Activated CD8-positive, alpha-beta memory T cell treated with anti-CD3 and anti-CD28 coated beads for 24 hours (primary cell): ENCODE data around the gene DNAH3.
A peak's percentile ranks its signal among the peaks of the same experiment; 100 is the strongest.

Experiments
- DNase-seq: peaks from one replicate; pipeline ENCODE4 v3.0.0-alpha.2; 2020

The DNAH3 gene

DNA sequence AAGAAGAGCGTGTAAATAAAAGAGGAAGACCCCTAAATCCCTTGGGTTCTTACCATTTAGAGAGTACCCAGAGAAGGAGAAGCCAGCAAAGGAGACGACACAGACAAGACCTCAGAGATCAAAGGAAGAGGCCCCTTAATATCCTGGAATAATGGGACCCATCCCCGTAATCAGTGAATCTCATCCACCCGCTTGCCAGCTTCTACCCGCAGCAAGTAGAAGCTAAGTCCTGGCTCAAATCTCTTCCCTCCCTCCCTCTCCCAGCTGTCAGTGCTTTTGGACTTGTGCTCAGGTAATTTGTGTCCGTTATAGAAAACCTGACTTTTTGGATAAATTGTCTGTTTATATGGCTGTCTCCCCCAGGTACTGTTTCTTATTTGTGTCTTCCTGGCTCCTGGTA, 248.2 kb downstream of the DNAH3 start:
- no peak for DNase-seq

DNA sequence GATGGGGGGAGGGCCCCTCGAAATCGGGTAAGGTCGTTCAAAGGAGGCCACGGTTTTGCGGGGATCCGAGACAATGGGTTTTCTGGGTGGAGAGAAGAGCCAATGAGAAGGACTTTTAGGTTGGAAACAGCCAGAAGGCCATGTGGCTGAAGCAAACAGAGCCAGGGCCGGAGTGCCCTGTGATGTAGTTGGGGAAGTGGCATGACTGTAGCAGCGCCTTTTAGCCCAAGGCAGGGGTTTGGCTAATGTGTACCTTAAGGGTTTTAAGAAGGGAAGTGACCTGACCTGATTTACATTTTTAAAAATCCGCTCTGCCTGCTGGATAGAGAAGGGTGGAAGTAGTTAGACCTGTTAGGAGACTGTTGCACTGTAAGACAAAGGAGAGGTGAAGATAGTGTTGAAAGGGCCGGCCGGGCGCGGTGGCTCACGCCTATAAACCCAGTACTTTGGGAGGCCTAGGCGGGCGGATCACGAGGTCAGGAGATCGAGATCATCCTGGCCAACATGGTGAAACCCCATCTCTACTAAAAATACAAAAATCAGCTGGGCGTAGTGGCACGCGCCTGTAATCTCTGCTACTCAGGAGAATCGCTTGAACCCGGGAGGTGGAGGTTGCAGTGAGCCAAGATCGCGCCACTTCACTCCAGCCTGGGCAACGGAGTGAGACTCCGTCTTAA, 249.1 kb downstream of the DNAH3 start:
- DNase-seq, result peak; percentile 68

DNA sequence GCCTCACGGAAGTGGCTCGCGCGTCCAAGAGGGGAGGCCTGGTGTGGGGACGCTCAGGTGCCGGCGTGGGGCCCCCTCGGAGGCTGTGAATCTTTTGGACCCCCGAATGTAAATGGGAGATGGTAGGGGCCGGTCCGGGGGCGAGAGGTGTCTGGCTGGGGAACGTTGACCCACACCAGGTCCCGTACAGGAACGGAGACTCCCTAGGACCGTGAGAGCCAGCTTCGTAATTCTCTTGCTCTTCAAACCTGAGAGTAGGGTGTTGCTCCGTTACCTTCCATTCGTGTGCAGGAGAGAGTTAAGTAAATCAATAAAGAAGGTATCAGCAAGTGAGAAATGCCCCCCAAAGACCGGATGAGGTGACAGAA, 249.6 kb downstream of the DNAH3 start:
- DNase-seq, result no peak

DNA sequence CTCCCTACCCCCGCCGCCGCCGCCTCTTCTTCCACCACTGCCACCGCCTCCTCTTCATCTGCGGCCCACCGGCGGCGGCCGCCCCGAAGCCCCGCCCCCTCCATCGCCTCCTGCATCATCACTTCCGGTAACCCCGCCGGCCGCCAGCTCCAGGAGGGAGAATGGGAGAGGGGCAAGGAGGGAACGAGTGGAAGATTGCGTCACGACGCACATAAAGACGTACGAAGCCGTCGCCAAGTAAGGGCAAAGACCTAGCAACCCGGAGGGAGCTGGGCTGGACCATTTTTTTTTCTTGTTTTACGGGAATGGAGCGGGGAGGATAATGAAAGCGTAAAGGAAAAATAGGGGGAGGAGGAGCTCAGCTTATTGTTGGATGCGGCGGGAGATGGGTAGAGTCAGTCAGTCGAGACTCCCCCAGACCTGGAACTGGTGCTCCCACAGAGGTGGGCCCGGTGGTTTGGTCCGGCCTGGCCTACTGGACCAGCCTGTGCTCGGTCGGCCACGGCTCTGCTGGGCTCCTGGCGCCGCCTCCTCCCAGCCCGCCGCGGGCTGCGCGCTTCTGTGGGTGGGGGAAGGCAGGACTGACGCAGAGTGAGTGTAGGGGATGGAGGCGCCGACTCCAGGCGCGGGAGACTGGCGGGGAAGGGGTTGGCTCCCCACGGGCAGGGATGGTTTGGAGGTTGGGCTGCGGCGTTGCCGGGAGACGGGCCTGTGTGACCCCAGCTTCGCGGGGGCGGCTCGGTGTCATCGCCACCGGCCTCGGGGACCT, 250.2 kb downstream of the DNAH3 start, which contains the start of the genes DCUN1D3 and LYRM1:
DCUN1D3 (minus strand) TSS at position 60 of the 769 bp plus-strand sequence. CDS start 37,820 bp downstream, outside the sequence.
LYRM1 (plus strand) TSS at position 473 of the 769 bp plus-strand sequence. CDS start 14,785 bp downstream, outside the sequence.
- DNase-seq, result peak; percentile 94

DNA sequence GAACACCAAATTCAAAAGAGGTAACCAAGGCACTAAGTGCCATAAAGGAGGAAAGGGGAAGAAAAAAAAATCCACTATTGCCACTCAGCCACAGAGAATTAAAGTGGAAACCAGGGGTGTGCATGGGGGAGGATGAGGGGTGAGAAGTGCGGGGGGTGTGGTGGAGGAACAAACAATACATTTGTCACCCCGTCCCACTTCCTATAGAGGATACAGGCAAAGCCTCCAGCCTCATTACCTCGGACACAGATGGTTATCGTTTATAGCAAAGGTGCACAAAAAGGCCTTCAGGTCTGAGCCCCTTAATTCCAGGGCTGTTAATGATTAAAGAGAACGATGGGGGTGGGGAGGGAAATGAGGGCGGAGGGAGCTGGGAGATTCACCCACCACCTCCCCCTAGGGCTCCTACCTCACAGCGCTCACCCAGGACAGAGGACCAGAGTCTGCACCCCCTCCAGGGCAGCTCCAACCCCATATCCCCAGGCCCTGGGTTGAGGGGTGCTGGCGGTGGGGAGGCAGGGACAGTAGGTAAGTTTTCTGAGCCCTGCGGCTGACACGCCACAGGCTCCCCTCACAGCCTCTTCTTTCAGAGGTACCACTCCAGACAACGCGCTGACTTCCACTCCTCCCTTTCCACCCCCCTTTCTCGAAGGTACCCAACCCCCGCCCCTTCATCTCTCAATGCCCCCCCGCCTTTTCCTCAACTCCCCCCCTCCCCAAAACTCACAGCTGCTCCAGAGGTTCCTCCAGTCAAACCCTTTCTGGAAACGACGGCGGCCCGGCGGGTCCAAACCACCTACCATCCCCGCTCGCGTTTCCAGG, 251.0 kb downstream of the DNAH3 start:
- no peak for DNase-seq

DNA sequence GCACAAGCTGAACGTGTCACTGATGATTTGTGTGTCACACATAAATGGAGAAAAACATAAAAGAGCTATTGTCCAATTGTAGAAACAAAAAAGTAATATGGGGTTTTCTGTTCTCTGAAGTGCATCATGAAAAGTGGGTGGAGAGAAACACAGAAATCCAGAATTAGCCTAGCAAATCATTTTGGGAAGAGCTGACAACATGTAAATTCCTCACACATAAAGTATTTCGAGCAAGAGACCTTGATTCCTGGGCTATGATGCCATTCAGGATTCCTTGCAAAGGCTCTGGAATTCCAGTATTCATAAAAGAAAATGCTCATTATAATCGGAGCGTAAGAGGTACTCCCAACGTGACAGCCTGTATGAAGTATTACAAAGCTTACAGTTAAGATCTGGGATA, 251.6 kb downstream of the DNAH3 start:
- DNase-seq, result no peak

DNA sequence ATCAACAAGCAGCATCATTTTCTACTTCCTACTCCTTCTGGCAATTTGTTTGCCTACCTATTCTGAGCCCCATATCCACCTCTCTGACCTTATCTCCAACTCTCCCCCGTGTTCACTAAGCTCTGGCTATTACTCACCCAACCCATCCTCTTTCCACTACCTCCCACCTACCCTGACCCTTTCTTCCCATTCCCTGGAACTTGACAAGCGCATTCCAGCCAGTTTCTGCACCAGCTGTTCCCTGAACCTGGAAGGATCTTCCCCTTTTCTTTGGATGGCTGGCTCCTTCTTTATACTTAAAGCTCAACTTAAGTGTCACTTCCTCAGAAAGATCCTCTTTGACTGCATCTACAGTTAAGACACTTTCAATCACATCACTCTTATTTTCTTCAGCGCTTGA, 252.7 kb downstream of the DNAH3 start:
- DNase-seq, result no peak

DNA sequence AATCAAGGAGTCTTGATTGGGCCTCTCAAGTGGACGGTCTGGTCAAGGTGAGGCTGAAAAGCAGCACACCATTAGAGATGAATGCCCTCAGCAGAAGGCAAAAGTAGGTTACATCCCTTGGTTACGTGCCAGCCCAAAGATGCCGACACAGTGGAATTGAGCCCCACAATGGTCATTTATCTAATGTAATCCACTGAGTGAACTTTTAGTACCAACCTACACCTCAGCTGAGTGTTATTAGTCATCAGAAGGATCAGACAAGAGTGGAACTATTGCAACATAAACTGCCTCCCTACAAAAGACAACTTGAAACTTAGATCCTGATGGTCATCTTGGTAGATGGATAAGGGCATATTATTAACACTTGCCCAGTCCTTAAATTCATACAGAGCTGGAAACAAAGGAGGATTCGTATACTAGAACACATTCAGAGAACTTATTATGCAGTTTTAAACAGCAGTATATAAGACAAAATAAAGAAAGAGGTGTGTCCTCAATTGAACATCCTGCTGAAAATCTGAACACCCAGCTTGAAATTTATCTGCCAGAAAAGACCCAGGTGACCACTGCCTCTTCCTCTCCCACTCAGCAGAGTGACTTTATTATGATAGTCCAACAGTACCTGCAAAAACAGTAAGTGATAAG, 253.3 kb downstream of the DNAH3 start:
- DNase-seq, result no peak

DNA sequence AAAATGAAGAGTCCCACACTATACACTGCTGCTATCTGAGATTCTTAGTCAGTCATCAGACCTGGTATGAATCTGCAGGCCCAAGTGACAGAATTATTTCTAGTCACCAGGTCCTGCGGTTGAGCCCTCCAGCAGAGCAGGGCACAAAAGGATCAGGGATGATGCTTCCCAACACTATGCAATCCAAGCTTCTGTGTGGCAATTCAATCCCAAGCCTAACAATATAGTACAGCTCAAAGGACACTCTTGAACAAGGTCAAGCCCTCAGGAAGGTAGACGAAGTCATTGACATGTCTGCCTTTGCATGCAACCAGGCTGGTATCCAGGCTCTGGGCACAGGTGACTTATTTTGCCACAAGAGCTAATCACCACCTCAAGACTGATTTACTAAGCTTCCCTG, 256.3 kb downstream of the DNAH3 start:
- no peak for DNase-seq

DNA sequence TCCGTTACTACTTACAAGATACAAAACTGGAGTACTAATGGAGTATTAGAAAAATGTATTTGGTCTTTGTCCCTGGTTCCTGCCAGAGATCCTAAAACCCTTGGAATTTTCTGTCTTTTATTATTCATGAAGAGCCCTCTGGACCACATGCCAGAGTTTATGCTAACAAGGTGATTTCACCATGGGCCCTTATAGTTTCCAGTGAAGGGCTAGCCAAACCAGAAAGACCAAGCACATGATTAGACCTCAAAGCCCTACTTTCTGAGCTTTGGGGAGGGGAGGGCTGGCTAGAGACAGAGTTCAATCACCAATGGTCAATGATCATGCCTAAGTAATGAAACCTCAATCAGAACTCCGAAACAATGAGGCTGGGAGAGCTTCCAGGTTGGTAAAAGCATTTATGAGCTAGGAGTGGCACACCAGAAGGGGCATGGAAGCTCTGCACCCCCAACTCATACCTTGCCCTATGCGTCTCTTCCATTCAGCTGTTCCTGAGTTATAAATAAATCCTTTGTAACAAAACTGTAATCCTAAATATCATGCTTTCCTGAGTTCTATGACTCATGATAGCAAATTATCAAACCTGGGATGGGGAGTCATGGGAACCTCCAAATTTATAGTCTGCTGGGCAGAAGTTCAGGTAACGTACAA, 260.9 kb downstream of the DNAH3 start:
- no peak for DNase-seq

DNA sequence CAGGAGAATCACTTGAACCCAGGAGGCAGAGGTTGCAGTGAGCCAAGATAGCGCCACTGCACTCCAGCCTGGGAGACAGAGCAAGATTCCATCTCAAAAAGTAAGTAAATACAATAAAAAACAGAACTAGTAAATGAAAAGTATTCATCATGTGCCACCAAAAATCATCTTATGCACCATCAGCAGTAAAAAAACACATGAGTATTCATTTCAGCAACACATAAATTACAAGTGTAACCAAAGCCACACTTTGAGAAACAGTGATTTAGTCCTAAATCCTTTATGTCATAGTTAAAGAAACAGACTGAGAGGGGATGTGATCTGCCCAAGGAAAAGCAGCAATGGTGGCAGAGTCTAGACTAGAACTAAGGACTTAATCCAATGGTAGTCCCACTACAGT, 263.4 kb downstream of the DNAH3 start:
- DNase-seq, result no peak

DNA sequence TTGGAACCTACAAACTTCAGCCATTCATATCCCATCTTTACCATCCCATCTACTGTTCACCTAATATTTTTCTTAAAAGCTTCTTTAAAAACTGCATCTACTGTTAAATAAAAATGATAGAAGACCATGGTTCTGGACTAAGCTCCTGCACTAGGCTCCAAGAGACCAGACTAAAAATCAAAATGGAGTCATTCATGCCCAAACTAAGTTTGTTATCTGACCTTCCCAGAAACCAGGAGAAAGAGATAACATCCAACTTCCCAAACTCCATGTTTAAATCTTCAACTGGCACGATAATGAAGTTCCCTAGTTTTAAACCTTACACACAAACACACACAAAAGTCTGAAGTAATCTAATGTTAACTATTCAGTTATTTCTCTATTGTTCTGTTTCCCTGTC, 264.3 kb downstream of the DNAH3 start:
- no peak for DNase-seq

DNA sequence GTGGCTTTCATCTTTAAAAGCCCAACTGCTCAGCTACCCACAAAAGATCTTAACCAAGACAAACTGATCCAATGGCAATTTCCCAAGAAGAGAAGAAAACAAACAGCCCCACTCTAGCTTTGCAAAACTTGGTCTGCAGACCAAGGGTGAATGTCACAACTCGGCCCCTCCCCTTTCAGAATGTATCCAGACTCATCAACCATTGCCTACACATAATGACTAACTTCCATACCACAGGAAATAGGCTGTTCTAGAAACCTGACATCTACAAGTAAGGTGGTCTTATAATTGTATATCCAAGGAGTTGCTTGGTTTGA, 266.4 kb downstream of the DNAH3 start:
- no peak for DNase-seq

DNA sequence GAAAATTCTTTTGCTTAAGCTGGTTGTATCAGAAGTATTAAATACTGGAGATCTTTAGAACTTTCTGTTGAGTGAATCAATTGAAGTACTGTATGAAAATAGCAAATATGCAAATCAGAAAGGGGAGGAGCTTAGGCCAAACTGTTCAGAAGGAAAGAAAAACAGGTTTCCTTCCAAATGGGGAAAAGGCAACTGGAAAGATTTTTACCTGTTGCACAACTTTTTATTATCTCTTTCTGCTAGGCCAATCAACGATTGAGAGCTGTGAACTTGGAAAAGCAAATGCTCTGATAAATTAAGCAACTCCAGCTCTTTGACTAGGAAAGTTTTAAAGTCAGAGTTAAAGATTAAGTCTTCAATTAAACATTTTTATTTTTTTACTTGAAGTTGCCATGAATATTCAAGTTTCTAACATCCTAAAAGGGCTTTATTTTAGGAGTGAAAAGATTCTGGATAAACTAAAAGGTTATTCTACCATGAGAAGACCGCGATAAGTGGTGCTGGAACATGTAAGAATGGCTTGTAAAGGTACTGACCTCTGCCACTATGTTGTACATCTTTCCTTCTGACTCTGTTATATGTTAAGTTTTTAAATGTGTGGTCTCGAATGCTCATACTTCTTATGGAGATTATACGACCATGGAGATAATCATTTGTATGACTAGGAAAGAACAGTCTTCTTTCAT, 266.9 kb downstream of the DNAH3 start:
- DNase-seq, result no peak
